HepG2 (cell line): ENCODE measurements around the gene GREM2. TPM values are rescaled to one million over a fixed set of nuclear protein-coding genes. Genes with fewer than 3 reads are reported as not detected.

Experiments used
- ATAC-seq: fragments of 200-7000 bp; cut with Tn5 transposase; 3 replicates; pipeline ENCODE4 v1.9.1; 2020; ENCODE audit warnings: mild to moderate bottlenecking, moderate library complexity
- BruUV-seq: library from RNA; stranded (reverse); fragments of 400-500 nt; replicated peaks from 2 replicates; lab custom pipeline; 2021; lab: Mats Ljungman, UMichigan
- CTCF ChIA-PET: fragments of 300-600 bp; formaldehyde crosslinking; extraction: SDS; loops from one replicate; lab custom pipeline; 2021; ENCODE audit warnings: low total read pairs, inconsistent platforms, low intra/inter-chr PET ratio; lab: Yijun Ruan, JAX
- POLR2A ChIA-PET: fragments of 350-600 bp; sonication (Branson Sonifier 250); formaldehyde crosslinking; loops from one replicate; lab custom pipeline; 2020; ENCODE audit warnings: antibody characterized with exemption, inconsistent platforms; lab: Yijun Ruan, JAX
- DNase-seq: peaks from one replicate; pipeline ENCODE4 v3.0.0-alpha.2; 2015; ENCODE audit warnings: low spot score
- FAIRE-seq: peaks from 3 replicates; lab custom pipeline; 2011; peaks lifted over from hg19 to GRCh38; lab: Jason Lieb, UNC
- H2AFZ ChIP-seq: one replicate; pipeline ENCODE4 v1.6.1; 2011; ENCODE audit warnings: low read length, inconsistent platforms
- H3K27ac ChIP-seq: fragments of 300-600 bp; 3 replicates; pipeline ENCODE4 v1.8.0; 2011; ENCODE audit warnings: mixed run types, mild to moderate bottlenecking, mixed read lengths, low read length, inconsistent platforms; ENCODE audit not compliant: insufficient read depth; ENCODE audit errors: extremely low read length
- H3K27me3 ChIP-seq, 2 experiments: fragments of 200-600 bp in 1 of 2; 2 replicates in 1 of 2; 3 replicates in 1 of 2; pipeline versions ENCODE4 v1.6.0 to v1.8.0; 2011; ENCODE audit warnings: low read length in 2 of 2, mild to moderate bottlenecking in 2 of 2, moderate library complexity in 2 of 2, inconsistent platforms in 1 of 2; ENCODE audit not compliant: insufficient read depth in 2 of 2, control insufficient read depth in 1 of 2
- H3K36me3 ChIP-seq, 2 experiments: fragments of 200-600 bp in 1 of 2; replicated peaks in 1 of 2; 2 replicates in 1 of 2; 3 replicates in 1 of 2; pipeline versions ENCODE4 v1.5.1 to v1.8.0; 2011; ENCODE audit warnings: low read length in 2 of 2, inconsistent platforms in 1 of 2; ENCODE audit not compliant: insufficient read depth in 2 of 2, control insufficient read depth in 1 of 2
- H3K4me1 ChIP-seq: 2 replicates; pipeline ENCODE4 v1.5.1; 2012; ENCODE audit warnings: low read length, inconsistent platforms; ENCODE audit not compliant: insufficient read depth
- H3K4me2 ChIP-seq: 2 replicates; pipeline ENCODE4 v1.6.0; 2011; ENCODE audit warnings: low read depth, low read length, inconsistent platforms
- H3K4me3 ChIP-seq, 3 experiments: fragments of 200-600 bp in 1 of 3; sonication (generic), shearing (Covaris generic) in 1 of 3; replicated peaks in 1 of 3; 2 replicates each; pipeline ENCODE4 v1.5.1; 2011 to 2016; ENCODE audit warnings: low read length in 3 of 3, inconsistent platforms in 2 of 3, low read depth in 2 of 3, mild to moderate bottlenecking in 2 of 3, control low read depth in 1 of 3, mixed read lengths in 1 of 3; ENCODE audit not compliant: insufficient read depth in 1 of 3
- H3K79me2 ChIP-seq: one replicate; pipeline ENCODE4 v1.6.1; 2011; ENCODE audit warnings: low read length, inconsistent platforms; ENCODE audit not compliant: insufficient read depth
- H3K9ac ChIP-seq: 2 replicates; pipeline ENCODE4 v1.6.0; 2011; ENCODE audit warnings: mild to moderate bottlenecking, low read depth, low read length, inconsistent platforms; ENCODE audit not compliant: insufficient read depth
- H3K9me3 ChIP-seq: 2 replicates; pipeline ENCODE4 v1.5.1; 2012; ENCODE audit warnings: mild to moderate bottlenecking, low read length
- H4K20me1 ChIP-seq: 2 replicates; pipeline ENCODE4 v1.6.0; 2011; ENCODE audit warnings: inconsistent platforms, mild to moderate bottlenecking, low read length, moderate library complexity; ENCODE audit not compliant: insufficient read depth
- FLYWCH1 ChIP-seq: sonication (generic); formaldehyde crosslinking; IDR thresholded peaks from 2 replicates; pipeline ENCODE4 v1.8.1; 2023; ENCODE audit warnings: mild to moderate bottlenecking, missing genetic modification reagents
- FOXA1 ChIP-seq, 2 experiments: fragments of 450-650 bp in 1 of 2; sonication (generic) in 1 of 2; formaldehyde crosslinking in 1 of 2; IDR thresholded peaks; 2 replicates each; pipeline versions ENCODE4 v1.4.0 to v1.6.1; 2016 to 2020; ENCODE audit warnings: missing genetic modification reagents in 1 of 2
- HNF4A ChIP-seq: sonication (generic); formaldehyde crosslinking; IDR thresholded peaks from 2 replicates; pipeline ENCODE4 v1.4.0; 2020; ENCODE audit warnings: missing genetic modification reagents
- IKZF1 ChIP-seq: fragments of 450-650 bp; IDR thresholded peaks from 2 replicates; pipeline ENCODE4 v1.7.1; 2016
- KDM4B ChIP-seq: sonication (generic); formaldehyde crosslinking; IDR thresholded peaks from 2 replicates; pipeline ENCODE4 v1.4.0; 2020; ENCODE audit warnings: missing genetic modification reagents
- MATR3 ChIP-seq: sonication (generic); formaldehyde crosslinking; IDR thresholded peaks from 2 replicates; pipeline ENCODE4 v1.4.0; 2020; ENCODE audit warnings: missing genetic modification reagents
- NAIF1 ChIP-seq: sonication (generic); formaldehyde crosslinking; IDR thresholded peaks from 2 replicates; pipeline ENCODE4 v1.5.0; 2020; ENCODE audit warnings: mild to moderate bottlenecking, missing genetic modification reagents, borderline replicate concordance
- PHF8 ChIP-seq: sonication (generic); formaldehyde crosslinking; IDR thresholded peaks from 2 replicates; pipeline ENCODE4 v1.5.0; 2020; ENCODE audit warnings: missing genetic modification reagents
- REL ChIP-seq: sonication (generic); formaldehyde crosslinking; conservative IDR thresholded peaks from 2 replicates; pipeline ENCODE4 v1.8.0; 2022; ENCODE audit warnings: mild to moderate bottlenecking, missing genetic modification reagents, moderate library complexity
- SIN3A ChIP-seq: IDR thresholded peaks from 2 replicates; pipeline ENCODE4 v1.6.1; 2011; ENCODE audit warnings: low read depth, mild to moderate bottlenecking, control low read depth, low read length, borderline replicate concordance
- SOX5 ChIP-seq: IDR thresholded peaks from 2 replicates; pipeline ENCODE4 v1.6.1; 2016; ENCODE audit warnings: borderline replicate concordance
- TP53 ChIP-seq: sonication (generic); formaldehyde crosslinking; conservative IDR thresholded peaks from 2 replicates; pipeline ENCODE4 v1.4.0; 2020; ENCODE audit warnings: missing genetic modification reagents
- ZFP36 ChIP-seq: fragments of 150-350 bp; IDR thresholded peaks from 2 replicates; pipeline ENCODE4 v1.6.1; 2018; ENCODE audit warnings: borderline replicate concordance, low read length, low read depth; ENCODE audit not compliant: partially characterized antibody
- ZNF274 ChIP-seq: sonication (generic); formaldehyde crosslinking; IDR thresholded peaks from 2 replicates; pipeline ENCODE4 v1.5.1; 2020; ENCODE audit warnings: mild to moderate bottlenecking, missing genetic modification reagents
- ZNF543 ChIP-seq: sonication (generic); formaldehyde crosslinking; IDR thresholded peaks from 2 replicates; pipeline ENCODE4 v1.4.0; 2020; ENCODE audit warnings: mild to moderate bottlenecking, missing genetic modification reagents
- ZNF782 ChIP-seq: sonication (generic); formaldehyde crosslinking; IDR thresholded peaks from 2 replicates; pipeline ENCODE4 v1.4.0; 2020; ENCODE audit warnings: missing genetic modification reagents, mild to moderate bottlenecking, borderline replicate concordance
- WGBS: methylation state at CpG from one replicate; pipeline ENCODE4 v1.1.6; 2017; ENCODE audit warnings: low lambda C conversion rate; 5-methylcytosine and 5-hydroxymethylcytosine counted together
- in situ Hi-C: cut with HindIII; loops from 2 replicates; pipeline ENCODE4 v1.10.0; 2017; ENCODE audit warnings: low pct_unique_long_range_greater_than_20kb; ENCODE audit not compliant: extremely low pct_ligation_motif_present
- intact Hi-C: fragments of 100-400 bp; cut with micrococcal nuclease; formaldehyde crosslinking; loops from one replicate; pipeline ENCODE4 v1.10.0; 2022; ENCODE audit not compliant: unreplicated experiment
- polyA plus RNA-seq, 8 experiments: library from polyadenylated mRNA; depleted of rRNA in 3 of 8; stranded (reverse) in 7 of 8; unstranded in 1 of 8; fragments of >200 nt; fragmentation: Illumina TruSeq in 4 of 8; extraction: Trizol in 4 of 8; gene quantifications; 2 replicates each; pipeline versions ENCODE4 v1.2.1 to v1.2.3, GENCODE V29; 2011 to 2016; ENCODE audit warnings: low read depth in 4 of 8, missing spikeins in 1 of 8, mixed read lengths in 1 of 8; ENCODE audit not compliant: insufficient read depth in 1 of 8
- total RNA-seq, 5 experiments: library from RNA; depleted of rRNA; stranded (reverse); fragments of >200 nt; fragmentation: Illumina TruSeq; extraction: Trizol; gene quantifications; 2 replicates each; pipeline ENCODE4 v1.2.3, GENCODE V29; 2016; ENCODE audit warnings: low read depth in 1 of 5
- TF ChIP-seq, protein P1 (sequence below): IDR thresholded peaks from 2 replicates; pipeline ENCODE4 v1.4.0; 2020; ENCODE audit warnings: mild to moderate bottlenecking, missing genetic modification reagents
- TF ChIP-seq, protein P2 (sequence below): sonication (generic); formaldehyde crosslinking; IDR thresholded peaks from 2 replicates; pipeline ENCODE4 v1.5.0; 2020; ENCODE audit warnings: missing genetic modification reagents, mild to moderate bottlenecking, borderline replicate concordance
- TF ChIP-seq, protein P3 (sequence below): sonication (generic); formaldehyde crosslinking; IDR thresholded peaks from 2 replicates; pipeline ENCODE4 v1.4.0; 2020; ENCODE audit warnings: missing genetic modification reagents, low read depth, mild to moderate bottlenecking, borderline replicate concordance

GREM2 gene
- total and polyA plus RNA-seq, 2 of the 13 experiments (the other 11 are each of a cell fraction or from before 2014, with no cell fraction given), result 0.07 TPM; not detected in 1

DNA sequence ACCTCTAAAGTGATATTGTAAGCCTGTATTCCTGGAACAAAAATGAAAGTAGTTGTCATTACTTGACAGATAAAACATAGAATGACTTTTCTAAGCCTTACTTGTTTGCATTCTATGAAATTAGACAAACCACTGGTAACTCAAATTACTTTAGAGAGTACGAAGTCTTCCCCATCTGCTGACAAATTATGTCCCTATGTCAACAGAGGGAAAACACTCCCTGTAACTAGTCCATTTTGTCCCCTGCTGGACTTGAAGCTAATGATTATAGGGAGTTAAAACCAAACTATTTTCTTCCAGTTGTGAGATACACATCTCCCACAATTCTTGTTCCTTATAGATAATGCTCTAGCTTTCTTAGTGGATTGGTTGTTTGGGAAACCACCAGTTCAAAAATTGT lies 39.6 kb downstream of the GREM2 start:
- H3K9ac ChIP-seq, result no peak overlapping the region
- 0% methylated on average over 1 of the region's 1 CpG for WGBS
- no TSS peak for BruUV-seq
- FAIRE-seq (no peak), ATAC-seq (no peak), DNase-seq (no peak)
- H3K36me3 ChIP-seq, result no peaks in the 10 kb centered on the region
- H3K27me3 ChIP-seq, result no peaks in the 10 kb centered on the region
- intact Hi-C loops (no loop called here), in situ Hi-C loops (no loop called here)
- peaks cover 7% of the 10 kb centered on the region; the same call in 1 of the 2 replicates for H3K4me1 ChIP-seq
- no peak for TF ChIP-seq PHF8
- TF ChIP-seq, protein P1, sequence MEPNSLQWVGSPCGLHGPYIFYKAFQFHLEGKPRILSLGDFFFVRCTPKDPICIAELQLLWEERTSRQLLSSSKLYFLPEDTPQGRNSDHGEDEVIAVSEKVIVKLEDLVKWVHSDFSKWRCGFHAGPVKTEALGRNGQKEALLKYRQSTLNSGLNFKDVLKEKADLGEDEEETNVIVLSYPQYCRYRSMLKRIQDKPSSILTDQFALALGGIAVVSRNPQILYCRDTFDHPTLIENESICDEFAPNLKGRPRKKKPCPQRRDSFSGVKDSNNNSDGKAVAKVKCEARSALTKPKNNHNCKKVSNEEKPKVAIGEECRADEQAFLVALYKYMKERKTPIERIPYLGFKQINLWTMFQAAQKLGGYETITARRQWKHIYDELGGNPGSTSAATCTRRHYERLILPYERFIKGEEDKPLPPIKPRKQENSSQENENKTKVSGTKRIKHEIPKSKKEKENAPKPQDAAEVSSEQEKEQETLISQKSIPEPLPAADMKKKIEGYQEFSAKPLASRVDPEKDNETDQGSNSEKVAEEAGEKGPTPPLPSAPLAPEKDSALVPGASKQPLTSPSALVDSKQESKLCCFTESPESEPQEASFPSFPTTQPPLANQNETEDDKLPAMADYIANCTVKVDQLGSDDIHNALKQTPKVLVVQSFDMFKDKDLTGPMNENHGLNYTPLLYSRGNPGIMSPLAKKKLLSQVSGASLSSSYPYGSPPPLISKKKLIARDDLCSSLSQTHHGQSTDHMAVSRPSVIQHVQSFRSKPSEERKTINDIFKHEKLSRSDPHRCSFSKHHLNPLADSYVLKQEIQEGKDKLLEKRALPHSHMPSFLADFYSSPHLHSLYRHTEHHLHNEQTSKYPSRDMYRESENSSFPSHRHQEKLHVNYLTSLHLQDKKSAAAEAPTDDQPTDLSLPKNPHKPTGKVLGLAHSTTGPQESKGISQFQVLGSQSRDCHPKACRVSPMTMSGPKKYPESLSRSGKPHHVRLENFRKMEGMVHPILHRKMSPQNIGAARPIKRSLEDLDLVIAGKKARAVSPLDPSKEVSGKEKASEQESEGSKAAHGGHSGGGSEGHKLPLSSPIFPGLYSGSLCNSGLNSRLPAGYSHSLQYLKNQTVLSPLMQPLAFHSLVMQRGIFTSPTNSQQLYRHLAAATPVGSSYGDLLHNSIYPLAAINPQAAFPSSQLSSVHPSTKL (CRISPR knock-in tag), result no peak
- TF ChIP-seq NAIF1, result no peak
- no peak for TF ChIP-seq ZNF543 (CRISPR knock-in tag)
- TF ChIP-seq, protein P2, sequence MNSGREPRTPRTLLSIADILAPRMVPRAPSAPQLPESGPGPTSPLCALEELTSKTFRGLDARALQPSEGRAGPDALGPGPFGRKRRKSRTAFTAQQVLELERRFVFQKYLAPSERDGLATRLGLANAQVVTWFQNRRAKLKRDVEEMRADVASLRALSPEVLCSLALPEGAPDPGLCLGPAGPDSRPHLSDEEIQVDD (CRISPR knock-in tag), result no peak
- TF ChIP-seq, protein P3, sequence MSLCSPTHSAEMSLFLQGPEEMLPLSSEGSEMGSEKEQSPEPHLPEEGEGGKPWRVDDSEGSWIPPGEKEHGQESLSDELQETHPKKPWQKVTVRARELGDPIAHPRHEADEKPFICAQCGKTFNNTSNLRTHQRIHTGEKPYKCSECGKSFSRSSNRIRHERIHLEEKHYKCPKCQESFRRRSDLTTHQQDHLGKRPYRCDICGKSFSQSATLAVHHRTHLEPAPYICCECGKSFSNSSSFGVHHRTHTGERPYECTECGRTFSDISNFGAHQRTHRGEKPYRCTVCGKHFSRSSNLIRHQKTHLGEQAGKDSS, result no peak
- TF ChIP-seq SIN3A, result no peak
- TF ChIP-seq HNF4A, result no peak
- TF ChIP-seq FOXA1 (IDR thresholded peaks at IDR 0.05), result no peak
- TF ChIP-seq FOXA1 (CRISPR knock-in tag; IDR thresholded peaks at IDR 0.05), result no peak
- no peak for TF ChIP-seq KDM4B (CRISPR knock-in tag)
- no peak for TF ChIP-seq IKZF1
- TF ChIP-seq ZNF274 (CRISPR knock-in tag), result no peak
- no peak for TF ChIP-seq TP53 (CRISPR knock-in tag)
- TF ChIP-seq FLYWCH1 (CRISPR knock-in tag), result no peak
- TF ChIP-seq ZNF782 (CRISPR knock-in tag), result no peak
- no peak for TF ChIP-seq MATR3
- TF ChIP-seq REL (CRISPR knock-in tag), result no peak
- TF ChIP-seq SOX5 (CRISPR knock-in tag), result no peak
- no peak for TF ChIP-seq ZFP36
- no peak overlapping the region for H2AFZ ChIP-seq
- CTCF ChIA-PET, result no interaction called here
- POLR2A ChIA-PET, result no interaction called here
- H3K79me2 ChIP-seq, result no peaks in the 10 kb centered on the region
- no peaks in the 10 kb centered on the region for H4K20me1 ChIP-seq
- H3K27ac ChIP-seq, result no peak overlapping the region
- H3K9me3 ChIP-seq, result no peaks in the 10 kb centered on the region
- H3K4me2 ChIP-seq, result no peak overlapping the region
- no peak overlapping the region for H3K4me3 ChIP-seq
